Measurements from ENCODE around the gene LIMCH1. TPM values are rescaled to one million over a fixed set of nuclear protein-coding genes. Genes with fewer than 3 reads are reported as not detected.

LIMCH1 gene
- total and polyA plus RNA-seq, 3 donors from 2014 or later = 14.0 to 20.9 (median 18.6) TPM

GRCh38 chr4:41530741-41531140 is 7.2 kb upstream of the LIMCH1 start:
- Histone ChIP-seq H3K9me3 (no peaks in the 10 kb centered on the region), H3K27ac (no peak overlapping the region), H3K4me1 (no peaks in the 10 kb centered on the region), H3K27me3 (no peaks in the 10 kb centered on the region), H3K4me3 (no peak overlapping the region), H3K36me3 (ENCODE audit: low read depth, missing control alignments) (no peaks in the 10 kb centered on the region)
- TF ChIP-seq, protein P1, sequence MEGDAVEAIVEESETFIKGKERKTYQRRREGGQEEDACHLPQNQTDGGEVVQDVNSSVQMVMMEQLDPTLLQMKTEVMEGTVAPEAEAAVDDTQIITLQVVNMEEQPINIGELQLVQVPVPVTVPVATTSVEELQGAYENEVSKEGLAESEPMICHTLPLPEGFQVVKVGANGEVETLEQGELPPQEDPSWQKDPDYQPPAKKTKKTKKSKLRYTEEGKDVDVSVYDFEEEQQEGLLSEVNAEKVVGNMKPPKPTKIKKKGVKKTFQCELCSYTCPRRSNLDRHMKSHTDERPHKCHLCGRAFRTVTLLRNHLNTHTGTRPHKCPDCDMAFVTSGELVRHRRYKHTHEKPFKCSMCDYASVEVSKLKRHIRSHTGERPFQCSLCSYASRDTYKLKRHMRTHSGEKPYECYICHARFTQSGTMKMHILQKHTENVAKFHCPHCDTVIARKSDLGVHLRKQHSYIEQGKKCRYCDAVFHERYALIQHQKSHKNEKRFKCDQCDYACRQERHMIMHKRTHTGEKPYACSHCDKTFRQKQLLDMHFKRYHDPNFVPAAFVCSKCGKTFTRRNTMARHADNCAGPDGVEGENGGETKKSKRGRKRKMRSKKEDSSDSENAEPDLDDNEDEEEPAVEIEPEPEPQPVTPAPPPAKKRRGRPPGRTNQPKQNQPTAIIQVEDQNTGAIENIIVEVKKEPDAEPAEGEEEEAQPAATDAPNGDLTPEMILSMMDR (IDR thresholded peaks at IDR 0.05) = no peak
- no peak for TF ChIP-seq POLR2A (IDR thresholded peaks at IDR 0.05)
- no peak for DNase-seq
- 87 to 90% methylated on average over 5 of the region's 5 CpGs for WGBS, 2 donors
- intact Hi-C loops (cut with DNase I; ENCODE audit: low total_unique reads) = no loop called here

- Histone ChIP-seq H3K4me3 (no peak overlapping the region), H3K27me3 (no peaks in the 10 kb centered on the region), H3K27ac (no peak overlapping the region), H3K4me1 (no peaks in the 10 kb centered on the region), H3K9me3 (no peaks in the 10 kb centered on the region), H3K36me3 (ENCODE audit: low read depth, missing control alignments) (no peaks in the 10 kb centered on the region)
- WGBS, 2 donors = 67 to 82% methylated on average over 7 of the region's 7 CpGs
- intact Hi-C loops (cut with DNase I; ENCODE audit: low total_unique reads) = no loop called here
- DNase-seq = no peak
- TF ChIP-seq POLR2A (IDR thresholded peaks at IDR 0.05) = no peak
- TF ChIP-seq, protein P1 (IDR thresholded peaks at IDR 0.05) = no peak
These were observed 5.6 kb upstream of the LIMCH1 start for GRCh38 chr4:41532336-41532735.

GRCh38 chr4:41532882-41533281 is 5.1 kb upstream of the LIMCH1 start:
- 61 to 65% methylated on average over 2 of the region's 2 CpGs for WGBS, 2 donors
- TF ChIP-seq, protein P1 (IDR thresholded peaks at IDR 0.05) = no peak
- no peak for TF ChIP-seq POLR2A (IDR thresholded peaks at IDR 0.05)
- intact Hi-C loops (cut with DNase I; ENCODE audit: low total_unique reads) = no loop called here

GRCh38 chr4:41533680-41534079 is 4.3 kb upstream of the LIMCH1 start:
- no peaks in the 10 kb centered on the region for H3K4me1 ChIP-seq
- no peaks in the 10 kb centered on the region for H3K27me3 ChIP-seq
- intact Hi-C loops (cut with DNase I; ENCODE audit: low total_unique reads) = no loop called here
- H3K36me3 ChIP-seq (ENCODE audit: low read depth, missing control alignments) = no peaks in the 10 kb centered on the region
- no peak overlapping the region for H3K27ac ChIP-seq
- WGBS, 2 donors = 77 to 80% methylated on average over 3 of the region's 3 CpGs
- H3K4me3 ChIP-seq = no peak overlapping the region
- DNase-seq = no peak
- TF ChIP-seq, protein P1 (IDR thresholded peaks at IDR 0.05) = no peak
- TF ChIP-seq POLR2A (IDR thresholded peaks at IDR 0.05) = no peak
- H3K9me3 ChIP-seq = no peaks in the 10 kb centered on the region

More at GRCh38 chr4:41532882-41533281, 5.1 kb upstream of the LIMCH1 start:
- Histone ChIP-seq H3K9me3 (no peaks in the 10 kb centered on the region), H3K4me3 (no peak overlapping the region), H3K27ac (no peak overlapping the region), H3K4me1 (no peaks in the 10 kb centered on the region), H3K27me3 (no peaks in the 10 kb centered on the region), H3K36me3 (ENCODE audit: low read depth, missing control alignments) (no peaks in the 10 kb centered on the region)
- DNase-seq = no peak

- Histone ChIP-seq H3K27me3 (no peaks in the 10 kb centered on the region), H3K36me3 (ENCODE audit: low read depth, missing control alignments) (no peaks in the 10 kb centered on the region), H3K4me3 (no peak overlapping the region), H3K9me3 (no peaks in the 10 kb centered on the region), H3K4me1 (no peaks in the 10 kb centered on the region), H3K27ac (no peak overlapping the region)
- TF ChIP-seq, protein P1 (IDR thresholded peaks at IDR 0.05) = no peak
- TF ChIP-seq POLR2A (IDR thresholded peaks at IDR 0.05) = no peak
- DNase-seq = no peak
- intact Hi-C loops (cut with DNase I; ENCODE audit: low total_unique reads) = no loop called here
These were observed 3.6 kb upstream of the LIMCH1 start for GRCh38 chr4:41534404-41534803.

Data from testis (tissue), 3 donors.